Ovary (tissue), 3 donors: ENCODE results near the gene PPP1R1C.

ENCODE experiments used
- CTCF ChIP-seq, 3 donors: fragments of 450-650 bp in 2 of 3; fragments of 200-600 bp in 1 of 3; IDR thresholded peaks; one replicate each; pipeline versions ENCODE4 v1.5.1 to v1.8.0; 2016 to 2022; ENCODE audit warnings: antibody characterized with exemption in 3 of 3, mild to moderate bottlenecking in 1 of 3
- EP300 ChIP-seq: sonication (generic); formaldehyde crosslinking; IDR thresholded peaks from one replicate; pipeline ENCODE4 v1.6.1; 2017; ENCODE audit warnings: antibody characterized with exemption
- POLR2A ChIP-seq: fragments of 450-650 bp; IDR thresholded peaks from one replicate; pipeline ENCODE4 v1.6.1; 2017; ENCODE audit warnings: antibody characterized with exemption, mild to moderate bottlenecking, moderate library complexity
- donor health status: DM: no; HTN: no; CAD: no.

GRCh38 chr2:182023235-182023634 lies 37.6 kb downstream of the PPP1R1C start:
- no peak for TF ChIP-seq POLR2A
- TF ChIP-seq CTCF (IDR thresholded peaks at IDR 0.05), result no peak
- TF ChIP-seq EP300, result no peak
